ENCODE results near the gene MEGF10. TPM values are rescaled to one million over a fixed set of nuclear protein-coding genes. Genes with fewer than 3 reads are reported as not detected.
"Not testable (repeated sequence)": the region's sequence is repeated elsewhere in the genome, so short reads cannot be mapped to it uniquely, and the experiment has no call there.

MEGF10 gene
- total RNA-seq, 4 donors from 2014 or later: 1.1 to 3.4 (median 2.9) TPM

DNA sequence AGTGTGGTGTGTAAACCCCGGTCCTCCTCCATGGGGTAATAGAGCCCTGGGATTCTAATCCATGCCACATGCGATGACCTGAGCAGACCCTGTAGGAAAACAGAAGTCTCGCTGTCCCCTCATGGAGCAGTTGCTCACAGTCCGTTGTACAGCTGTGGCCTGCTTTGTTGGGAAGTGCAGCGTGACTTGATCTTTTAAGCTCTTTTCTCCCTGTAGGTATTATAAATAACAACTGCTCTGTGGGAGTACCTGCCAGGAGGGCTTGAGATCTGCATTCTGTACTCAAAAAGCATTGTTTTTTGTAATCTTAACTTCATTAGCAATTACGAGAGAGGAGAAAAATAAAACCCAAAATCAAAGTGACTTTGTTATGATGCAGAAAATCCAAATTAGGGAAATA lies 17.3 kb downstream of the MEGF10 start:
- Histone ChIP-seq H3K27me3 (no peaks in the 10 kb centered on the region), H3K36me3 (no peaks in the 10 kb centered on the region), H3K4me3 (no peak overlapping the region), H3K27ac (no peak overlapping the region), H3K4me1 (no peaks in the 10 kb centered on the region), H3K9me3 (no peaks in the 10 kb centered on the region)
- no peak for DNase-seq (ENCODE audit: low spot score in 2 of 2)
- TF ChIP-seq EP300 (IDR thresholded peaks at IDR 0.05) (no peak), CTCF (IDR thresholded peaks at IDR 0.05) (no peak), POLR2AphosphoS5 (IDR thresholded peaks at IDR 0.05) (no peak), POLR2A (IDR thresholded peaks at IDR 0.05) (no peak)
- 75% methylated on average over 6 of the region's 6 CpGs for WGBS

DNA sequence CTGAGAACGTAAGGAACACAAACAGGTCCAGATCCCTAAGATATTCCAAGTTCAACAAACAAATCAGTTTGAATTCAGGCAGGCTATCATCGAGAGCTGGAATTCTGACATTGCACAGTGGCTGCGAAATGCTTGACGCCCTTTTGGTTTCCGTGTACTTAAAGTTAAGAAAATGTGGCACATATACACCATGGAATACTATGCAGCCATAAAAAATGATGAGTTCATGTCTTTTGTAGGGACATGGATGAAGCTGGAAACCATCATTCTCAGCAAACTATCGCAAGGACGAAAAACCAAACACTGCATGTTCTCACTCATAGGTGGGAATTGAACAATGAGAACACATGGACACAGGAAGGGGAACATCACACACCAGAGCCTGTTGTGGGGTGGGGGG lies 17.7 kb downstream of the MEGF10 start:
- H3K4me3 ChIP-seq; H3K27ac ChIP-seq; H3K36me3 ChIP-seq; DNase-seq (ENCODE audit: low spot score in 2 of 2); H3K27me3 ChIP-seq; H3K9me3 ChIP-seq; H3K4me1 ChIP-seq: not testable (repeated sequence)
- 96% methylated on average over 7 of the region's 7 CpGs for WGBS

GRCh38 chr5:127308945-127309344 lies 18.3 kb downstream of the MEGF10 start:
- Histone ChIP-seq H3K4me3 (no peak overlapping the region), H3K36me3 (no peaks in the 10 kb centered on the region), H3K27ac (no peak overlapping the region), H3K9me3 (no peaks in the 10 kb centered on the region), H3K4me1 (no peaks in the 10 kb centered on the region), H3K27me3 (no peaks in the 10 kb centered on the region)
- TF ChIP-seq EP300 (IDR thresholded peaks at IDR 0.05): no peak
- no peak for TF ChIP-seq POLR2AphosphoS5 (IDR thresholded peaks at IDR 0.05)
- no peak for TF ChIP-seq POLR2A (IDR thresholded peaks at IDR 0.05)
- WGBS: 93% methylated on average over 3 of the region's 3 CpGs
- no peak for DNase-seq (ENCODE audit: low spot score in 2 of 2)

DNA sequence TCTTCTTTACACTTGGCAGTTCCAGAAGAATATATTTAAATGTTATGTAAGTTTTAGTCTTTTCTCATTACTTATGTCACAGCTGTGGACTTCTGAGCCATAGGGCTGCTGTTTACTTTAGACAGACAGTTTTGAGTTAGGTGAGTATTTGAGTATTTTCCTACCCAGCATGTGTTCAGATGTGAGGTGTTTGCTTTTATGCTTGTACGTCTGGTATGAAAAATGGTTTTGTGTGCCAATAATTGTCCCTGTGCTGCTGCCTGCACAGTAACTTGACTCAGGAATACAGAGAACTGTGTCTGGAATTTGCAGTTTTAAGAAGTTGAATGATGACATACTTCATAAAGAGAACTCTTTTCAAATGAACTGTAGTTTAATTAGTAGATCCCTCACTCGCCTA lies 20.8 kb downstream of the MEGF10 start:
- Histone ChIP-seq H3K4me3 (no peak overlapping the region), H3K4me1 (no peaks in the 10 kb centered on the region), H3K9me3 (no peaks in the 10 kb centered on the region), H3K27me3 (no peaks in the 10 kb centered on the region), H3K27ac (no peak overlapping the region), H3K36me3 (no peaks in the 10 kb centered on the region)
- TF ChIP-seq POLR2A (IDR thresholded peaks at IDR 0.05) (no peak), POLR2AphosphoS5 (IDR thresholded peaks at IDR 0.05) (no peak), EP300 (IDR thresholded peaks at IDR 0.05) (no peak), CTCF (IDR thresholded peaks at IDR 0.05) (no peak)
- WGBS: 74% methylated on average over 2 of the region's 2 CpGs
- no peak for DNase-seq (ENCODE audit: low spot score in 2 of 2)

DNA sequence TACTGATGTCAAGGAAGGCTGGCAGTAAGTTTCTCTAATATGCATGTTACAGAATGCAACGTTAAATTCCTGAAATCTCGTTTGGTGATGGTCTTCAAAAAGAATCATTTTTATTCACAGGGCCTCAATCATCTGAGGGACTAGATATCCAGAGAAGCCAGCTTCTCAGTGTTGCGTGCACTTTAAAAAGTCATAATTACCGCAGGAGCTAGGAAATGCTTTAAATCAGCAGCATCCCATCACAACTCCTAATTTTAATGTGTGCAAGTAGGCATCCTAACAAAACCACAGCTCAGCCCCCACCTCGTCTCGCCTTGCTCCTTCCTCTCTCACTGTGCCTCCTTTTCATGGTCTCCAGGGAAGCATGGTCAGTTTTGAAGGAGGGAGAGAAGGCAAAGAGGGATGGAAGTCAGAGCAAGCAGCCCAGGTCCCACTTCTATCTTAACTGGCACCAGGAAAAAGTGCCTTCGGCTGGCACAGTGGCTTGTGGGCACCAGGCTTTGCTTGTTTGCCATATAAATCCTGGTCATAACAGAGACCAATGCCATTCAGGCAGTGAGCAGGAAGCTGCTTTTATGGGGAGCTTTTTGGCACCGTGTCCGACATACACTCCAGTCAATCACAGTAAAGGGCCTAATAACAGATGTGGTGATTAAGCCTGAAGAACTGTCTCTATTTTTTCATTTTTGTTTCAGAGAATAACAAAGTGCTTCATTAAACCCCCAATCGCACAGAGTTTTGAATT lies 21.4 kb downstream of the MEGF10 start:
- TF ChIP-seq POLR2AphosphoS5 (IDR thresholded peaks at IDR 0.05): no peak
- TF ChIP-seq EP300 (IDR thresholded peaks at IDR 0.05): no peak
- TF ChIP-seq POLR2A (IDR thresholded peaks at IDR 0.05): no peak
- TF ChIP-seq CTCF (IDR thresholded peaks at IDR 0.05): no peak
- Histone ChIP-seq H3K4me1 (no peaks in the 10 kb centered on the region), H3K9me3 (no peaks in the 10 kb centered on the region), H3K4me3 (no peak overlapping the region), H3K27me3 (no peaks in the 10 kb centered on the region), H3K36me3 (no peaks in the 10 kb centered on the region), H3K27ac (no peak overlapping the region)
- DNase-seq (ENCODE audit: low spot score in 2 of 2): no peak
- 71% methylated on average over 10 of the region's 10 CpGs for WGBS

- Histone ChIP-seq H3K27me3 (no peaks in the 10 kb centered on the region), H3K4me1 (no peaks in the 10 kb centered on the region), H3K36me3 (no peaks in the 10 kb centered on the region), H3K9me3 (no peaks in the 10 kb centered on the region), H3K4me3 (no peak overlapping the region), H3K27ac (no peak overlapping the region)
- WGBS: 87% methylated on average over 3 of the region's 3 CpGs
- TF ChIP-seq POLR2AphosphoS5 (IDR thresholded peaks at IDR 0.05): no peak
- no peak for TF ChIP-seq EP300 (IDR thresholded peaks at IDR 0.05)
- TF ChIP-seq CTCF (IDR thresholded peaks at IDR 0.05): no peak
- TF ChIP-seq POLR2A (IDR thresholded peaks at IDR 0.05): no peak
- DNase-seq (ENCODE audit: low spot score in 2 of 2): no peak
These were observed 22.8 kb downstream of the MEGF10 start for GRCh38 chr5:127313379-127313778.
